ENCODE results near the gene HRC. TPM values are rescaled to one million over a fixed set of nuclear protein-coding genes. Genes with fewer than 3 reads are reported as not detected.

HRC gene
- total RNA-seq, 1 donor from 2014 or later, result 0.72 TPM

DNA sequence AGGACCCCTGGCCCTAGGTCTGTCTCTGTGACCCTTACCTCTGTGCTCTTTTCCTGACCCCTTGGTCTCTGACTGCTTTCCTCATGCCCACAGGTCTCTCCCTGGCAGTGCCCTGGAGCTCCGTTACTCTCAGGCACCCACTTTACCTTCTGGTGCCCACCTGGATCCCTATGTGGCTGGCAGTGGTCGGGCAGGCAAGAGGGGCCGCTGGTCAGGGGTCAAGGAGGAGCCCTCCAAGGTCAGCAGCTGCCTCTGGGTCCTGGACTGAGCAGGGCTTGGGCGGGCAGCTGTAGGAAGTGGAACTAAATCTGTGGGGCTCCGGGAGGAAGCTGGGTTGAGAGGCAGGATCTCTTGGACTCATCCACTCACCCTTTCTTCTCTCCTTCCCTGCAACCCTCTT, 19.5 kb downstream of the HRC start:
- TF ChIP-seq, protein P1, sequence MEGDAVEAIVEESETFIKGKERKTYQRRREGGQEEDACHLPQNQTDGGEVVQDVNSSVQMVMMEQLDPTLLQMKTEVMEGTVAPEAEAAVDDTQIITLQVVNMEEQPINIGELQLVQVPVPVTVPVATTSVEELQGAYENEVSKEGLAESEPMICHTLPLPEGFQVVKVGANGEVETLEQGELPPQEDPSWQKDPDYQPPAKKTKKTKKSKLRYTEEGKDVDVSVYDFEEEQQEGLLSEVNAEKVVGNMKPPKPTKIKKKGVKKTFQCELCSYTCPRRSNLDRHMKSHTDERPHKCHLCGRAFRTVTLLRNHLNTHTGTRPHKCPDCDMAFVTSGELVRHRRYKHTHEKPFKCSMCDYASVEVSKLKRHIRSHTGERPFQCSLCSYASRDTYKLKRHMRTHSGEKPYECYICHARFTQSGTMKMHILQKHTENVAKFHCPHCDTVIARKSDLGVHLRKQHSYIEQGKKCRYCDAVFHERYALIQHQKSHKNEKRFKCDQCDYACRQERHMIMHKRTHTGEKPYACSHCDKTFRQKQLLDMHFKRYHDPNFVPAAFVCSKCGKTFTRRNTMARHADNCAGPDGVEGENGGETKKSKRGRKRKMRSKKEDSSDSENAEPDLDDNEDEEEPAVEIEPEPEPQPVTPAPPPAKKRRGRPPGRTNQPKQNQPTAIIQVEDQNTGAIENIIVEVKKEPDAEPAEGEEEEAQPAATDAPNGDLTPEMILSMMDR (IDR thresholded peaks at IDR 0.05; ENCODE audit: unreplicated experiment), result no peak
- H3K36me3 Mint-ChIP-seq (ENCODE audit: low read depth, unreplicated experiment), result no peaks in the 10 kb centered on the region
- no peaks in the 10 kb centered on the region for H3K4me1 Mint-ChIP-seq (ENCODE audit: unreplicated experiment)
- H3K9me3 Mint-ChIP-seq (ENCODE audit: unreplicated experiment), result no peaks in the 10 kb centered on the region
- no peak overlapping the region for H3K27ac Mint-ChIP-seq (ENCODE audit: unreplicated experiment)
- peaks cover 11% of the 10 kb centered on the region for H3K27me3 Mint-ChIP-seq (ENCODE audit: unreplicated experiment)
- H3K4me3 Mint-ChIP-seq (ENCODE audit: unreplicated experiment), result no peak overlapping the region
- no peak for DNase-seq (ENCODE audit: low spot score)

DNA sequence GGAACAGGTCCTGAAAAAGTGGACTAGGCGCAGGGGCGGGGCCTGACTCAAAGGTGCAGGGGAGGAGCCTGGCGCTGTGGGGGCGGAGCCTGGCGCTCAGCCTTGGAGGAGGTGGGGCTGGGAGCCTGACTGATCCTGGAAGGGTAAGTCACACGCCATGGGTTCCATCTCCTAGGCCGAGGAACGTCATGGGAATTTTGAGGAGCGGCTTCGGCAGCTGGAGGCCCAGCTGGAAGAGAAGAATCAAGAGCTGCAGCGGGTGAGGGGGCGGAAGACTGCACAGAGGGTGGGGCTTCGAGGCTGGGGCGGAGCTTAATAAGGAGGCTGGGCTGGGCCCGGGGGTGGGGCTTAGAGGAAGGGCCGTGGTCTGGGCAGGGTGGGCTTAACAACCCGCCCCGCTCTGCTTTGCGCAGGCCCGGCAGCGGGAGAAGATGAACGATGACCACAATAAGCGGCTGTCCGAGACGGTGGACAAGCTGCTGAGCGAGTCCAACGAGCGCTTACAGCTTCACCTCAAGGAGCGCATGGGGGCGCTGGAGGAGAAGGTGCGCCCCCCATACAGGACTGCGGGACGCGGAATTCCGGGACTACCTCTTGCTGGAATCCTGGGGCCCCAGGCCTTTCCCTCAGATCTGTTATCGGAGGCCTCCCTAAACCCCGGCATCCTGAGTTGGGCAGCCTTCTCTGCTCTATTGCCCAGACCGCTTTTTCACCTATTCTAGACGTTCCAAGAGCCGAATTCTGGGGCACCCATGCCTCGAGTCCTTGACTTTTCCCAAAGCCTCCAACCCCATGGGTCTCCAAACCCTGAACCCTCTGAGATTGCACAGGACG, 21.4 kb downstream of the HRC start:
- peaks cover 3% of the 10 kb centered on the region for H3K36me3 Mint-ChIP-seq (ENCODE audit: low read depth, unreplicated experiment)
- TF ChIP-seq, protein P1 (IDR thresholded peaks at IDR 0.05; ENCODE audit: unreplicated experiment), result no peak
- no peak overlapping the region for H3K27ac Mint-ChIP-seq (ENCODE audit: unreplicated experiment)
- no peaks in the 10 kb centered on the region for H3K9me3 Mint-ChIP-seq (ENCODE audit: unreplicated experiment)
- H3K4me3 Mint-ChIP-seq (ENCODE audit: unreplicated experiment), result no peak overlapping the region
- peaks cover 12% of the 10 kb centered on the region for H3K27me3 Mint-ChIP-seq (ENCODE audit: unreplicated experiment)
- H3K4me1 Mint-ChIP-seq (ENCODE audit: unreplicated experiment), result peaks cover 2% of the 10 kb centered on the region
- DNase-seq (ENCODE audit: low spot score), result no peak

DNA sequence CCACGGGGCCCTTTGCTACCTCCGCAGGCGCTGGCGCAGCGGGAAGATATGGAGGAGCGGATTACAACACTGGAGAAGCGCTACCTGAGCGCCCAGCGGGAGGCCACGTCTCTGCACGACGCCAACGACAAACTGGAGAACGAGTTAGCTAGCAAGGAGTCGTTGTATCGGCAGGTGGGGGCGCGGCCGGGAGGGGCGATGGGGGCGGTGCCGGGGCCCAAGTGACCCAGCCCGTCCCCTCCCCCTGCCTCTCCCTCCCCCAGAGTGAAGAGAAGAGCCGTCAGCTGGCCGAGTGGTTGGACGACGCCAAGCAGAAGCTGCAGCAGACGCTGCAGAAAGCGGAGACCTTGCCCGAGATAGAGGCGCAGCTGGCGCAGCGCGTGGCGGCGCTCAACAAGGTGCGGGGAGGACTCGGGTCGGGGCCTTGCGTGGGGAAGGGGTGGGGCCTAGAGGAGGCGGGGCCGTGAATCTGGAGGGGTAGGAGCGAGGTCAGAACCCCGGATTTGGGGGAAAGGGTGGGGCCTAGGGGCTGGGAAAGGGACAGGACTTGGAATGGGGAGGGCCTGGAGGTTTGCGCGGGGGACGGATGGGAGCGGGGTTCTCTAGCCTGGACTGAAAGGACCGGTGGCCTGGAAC, 22.1 kb downstream of the HRC start:
- no peak overlapping the region for H3K27ac Mint-ChIP-seq (ENCODE audit: unreplicated experiment)
- DNase-seq (ENCODE audit: low spot score), result no peak
- no peaks in the 10 kb centered on the region for H3K9me3 Mint-ChIP-seq (ENCODE audit: unreplicated experiment)
- TF ChIP-seq, protein P1 (IDR thresholded peaks at IDR 0.05; ENCODE audit: unreplicated experiment), result no peak
- peaks cover 8% of the 10 kb centered on the region for H3K4me1 Mint-ChIP-seq (ENCODE audit: unreplicated experiment)
- peaks cover 5% of the 10 kb centered on the region for H3K36me3 Mint-ChIP-seq (ENCODE audit: low read depth, unreplicated experiment)
- H3K4me3 Mint-ChIP-seq (ENCODE audit: unreplicated experiment), result no peak overlapping the region
- H3K27me3 Mint-ChIP-seq (ENCODE audit: unreplicated experiment), result peaks cover 16% of the 10 kb centered on the region

DNA sequence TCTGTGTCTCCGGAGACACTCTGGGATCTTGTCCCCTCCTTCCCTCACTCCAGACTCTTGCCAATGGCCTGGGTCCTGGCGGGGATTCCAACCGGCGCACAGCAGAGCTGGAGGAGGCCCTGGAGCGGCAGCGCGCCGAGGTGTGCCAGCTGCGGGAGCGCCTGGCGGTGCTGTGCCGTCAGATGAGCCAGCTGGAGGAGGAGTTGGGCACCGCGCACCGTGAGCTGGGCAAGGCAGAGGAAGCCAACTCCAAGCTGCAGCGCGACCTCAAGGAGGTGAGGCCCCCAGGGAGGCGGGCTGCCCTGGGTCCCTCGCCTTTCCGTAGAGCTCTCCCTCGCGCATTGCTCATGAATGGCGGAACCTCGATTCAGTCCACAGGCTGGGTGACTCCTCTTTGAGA, 24.9 kb downstream of the HRC start:
- H3K27me3 Mint-ChIP-seq (ENCODE audit: unreplicated experiment), result peaks cover 9% of the 10 kb centered on the region
- no peaks in the 10 kb centered on the region for H3K9me3 Mint-ChIP-seq (ENCODE audit: unreplicated experiment)
- no peak for DNase-seq (ENCODE audit: low spot score)
- no peak overlapping the region for H3K4me3 Mint-ChIP-seq (ENCODE audit: unreplicated experiment)
- H3K36me3 Mint-ChIP-seq (ENCODE audit: low read depth, unreplicated experiment), result peaks cover 5% of the 10 kb centered on the region
- no peak overlapping the region for H3K27ac Mint-ChIP-seq (ENCODE audit: unreplicated experiment)
- H3K4me1 Mint-ChIP-seq (ENCODE audit: unreplicated experiment), result peaks cover 8% of the 10 kb centered on the region
- TF ChIP-seq, protein P1 (IDR thresholded peaks at IDR 0.05; ENCODE audit: unreplicated experiment), result no peak

DNA sequence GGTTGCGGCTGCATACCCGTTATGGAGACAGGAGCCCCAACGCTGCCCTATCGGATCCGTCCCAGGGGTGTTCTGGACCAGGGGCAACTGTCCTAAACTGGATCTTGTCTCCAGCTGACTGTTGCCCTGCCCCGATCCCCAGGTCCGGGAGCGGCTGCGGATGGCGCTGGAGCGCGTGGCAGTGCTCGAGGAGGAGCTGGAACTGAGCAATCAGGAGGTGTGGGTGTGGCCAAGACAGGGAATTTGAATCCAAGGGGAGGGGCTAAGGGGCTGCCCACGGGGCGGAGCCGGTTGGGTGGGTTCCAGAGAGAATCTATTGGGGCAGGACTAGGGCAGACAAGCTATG, 26.0 kb downstream of the HRC start:
- peaks cover 8% of the 10 kb centered on the region for H3K4me1 Mint-ChIP-seq (ENCODE audit: unreplicated experiment)
- DNase-seq (ENCODE audit: low spot score), result no peak
- H3K27ac Mint-ChIP-seq (ENCODE audit: unreplicated experiment), result no peak overlapping the region
- H3K36me3 Mint-ChIP-seq (ENCODE audit: low read depth, unreplicated experiment), result peaks cover 5% of the 10 kb centered on the region
- TF ChIP-seq, protein P1 (IDR thresholded peaks at IDR 0.05; ENCODE audit: unreplicated experiment), result no peak
- H3K9me3 Mint-ChIP-seq (ENCODE audit: unreplicated experiment), result no peaks in the 10 kb centered on the region
- peaks cover 9% of the 10 kb centered on the region for H3K27me3 Mint-ChIP-seq (ENCODE audit: unreplicated experiment)
- peak overlapping the region; percentile 42 for H3K4me3 Mint-ChIP-seq (ENCODE audit: unreplicated experiment)
